Keratinocyte (primary cell): ENCODE measurements around the gene SRRM5. TPM values are rescaled to one million over a fixed set of nuclear protein-coding genes. Genes with fewer than 3 reads are reported as not detected.

Source experiments
- DNase-seq: peaks from one replicate; pipeline ENCODE4 v3.0.0-alpha.2; 2011; ENCODE audit warnings: low read depth, missing footprints, low spot score
- FAIRE-seq: peaks from 2 replicates; lab custom pipeline; 2011; peaks lifted over from hg19 to GRCh38; lab: Jason Lieb, UNC
- H2AFZ ChIP-seq: 2 replicates; pipeline ENCODE4 v1.6.0; 2012; ENCODE audit warnings: low read length, control low read depth, inconsistent platforms; ENCODE audit not compliant: control insufficient read depth
- H3K27ac ChIP-seq: 2 replicates; pipeline ENCODE4 v1.5.1; 2011; ENCODE audit warnings: low read length; ENCODE audit not compliant: control insufficient read depth, insufficient read depth
- H3K27me3 ChIP-seq: 3 replicates; pipeline ENCODE4 v1.6.0; 2011; ENCODE audit warnings: low read length; ENCODE audit not compliant: control insufficient read depth, insufficient read depth; ENCODE audit errors: extremely low read depth
- H3K36me3 ChIP-seq, 2 experiments: 2 replicates in 1 of 2; 3 replicates in 1 of 2; pipeline ENCODE4 v1.5.1; 2011; ENCODE audit warnings: low read length in 2 of 2, mild to moderate bottlenecking in 1 of 2; ENCODE audit not compliant: control insufficient read depth in 2 of 2, insufficient read depth in 2 of 2; ENCODE audit errors: extremely low read depth in 1 of 2
- H3K4me1 ChIP-seq: 3 replicates; pipeline ENCODE4 v1.5.1; 2011; ENCODE audit warnings: low read length; ENCODE audit not compliant: control insufficient read depth, insufficient read depth; ENCODE audit errors: extremely low read depth
- H3K4me2 ChIP-seq: 3 replicates; pipeline ENCODE4 v1.6.0; 2011; ENCODE audit warnings: low read depth, low read length; ENCODE audit not compliant: control insufficient read depth, insufficient read depth; ENCODE audit errors: extremely low read depth
- H3K4me3 ChIP-seq, 3 experiments: fragments of 200-600 bp in 1 of 3; sonication (generic) in 1 of 3; 2 replicates in 2 of 3; 3 replicates in 1 of 3; pipeline ENCODE4 v1.5.1; 2011 to 2016; ENCODE audit warnings: low read length in 3 of 3, mild to moderate bottlenecking in 3 of 3, control low read depth in 2 of 3, inconsistent platforms in 1 of 3, low read depth in 1 of 3, mixed read lengths in 1 of 3, mixed run types in 1 of 3, moderate library complexity in 1 of 3; ENCODE audit not compliant: control insufficient read depth in 2 of 3, insufficient read depth in 2 of 3; ENCODE audit errors: extremely low read depth in 1 of 3
- H3K79me2 ChIP-seq: 2 replicates; pipeline ENCODE4 v1.6.0; 2012; ENCODE audit warnings: low read length; ENCODE audit not compliant: control insufficient read depth, insufficient read depth
- H3K9ac ChIP-seq: 3 replicates; pipeline ENCODE4 v1.6.0; 2011; ENCODE audit warnings: low read length; ENCODE audit not compliant: control insufficient read depth, insufficient read depth; ENCODE audit errors: extremely low read depth
- H3K9me1 ChIP-seq: 3 replicates; pipeline ENCODE4 v1.6.0; 2011; ENCODE audit warnings: low read length; ENCODE audit not compliant: control insufficient read depth, insufficient read depth; ENCODE audit errors: extremely low read depth
- H3K9me3 ChIP-seq: 2 replicates; pipeline ENCODE4 v1.5.1; 2012; ENCODE audit warnings: low read depth, low read length; ENCODE audit not compliant: control insufficient read depth
- H4K20me1 ChIP-seq: 3 replicates; pipeline ENCODE4 v1.6.0; 2011; ENCODE audit warnings: low read length; ENCODE audit not compliant: control insufficient read depth, insufficient read depth; ENCODE audit errors: extremely low read depth
- EZH2 ChIP-seq: IDR thresholded peaks from one replicate; pipeline ENCODE4 v1.6.1; 2012; ENCODE audit warnings: inconsistent platforms, mild to moderate bottlenecking, low read length, moderate library complexity
- dilution Hi-C: fragments of 300-500 bp; cut with MboI; formaldehyde crosslinking; loops from one replicate; pipeline ENCODE4 v1.7.0; 2020; ENCODE audit warnings: low sequenced_read_pairs; ENCODE audit not compliant: extremely low pct_ligation_motif_present
- polyA plus RNA-seq, 5 experiments: library from polyadenylated mRNA; depleted of rRNA in 3 of 5; stranded (reverse) in 3 of 5; stranded (forward) in 1 of 5; unstranded in 1 of 5; fragments of >200 nt; gene quantifications; 1 replicate in 1 of 5; 2 replicates in 3 of 5; 3 replicates in 1 of 5; pipeline versions ENCODE4 v1.2.1 to v1.2.3, GENCODE V29; 2011 to 2012; ENCODE audit warnings: missing spikeins in 2 of 5, low read depth in 1 of 5, low replicate concordance in 1 of 5
- TF ChIP-seq, protein P1 (sequence below), 3 experiments: IDR thresholded peaks in 1 of 3; conservative IDR thresholded peaks in 1 of 3; optimal IDR thresholded peaks in 1 of 3; 2 replicates in 2 of 3; 3 replicates in 1 of 3; pipeline versions ENCODE3 to v1.5.1; 2011; ENCODE audit warnings: low read length in 3 of 3, mild to moderate bottlenecking in 3 of 3, moderate library complexity in 2 of 3, control low read depth in 1 of 3, inconsistent platforms in 1 of 3; ENCODE audit not compliant: insufficient read depth in 2 of 3; ENCODE audit errors: extremely low read depth in 1 of 3

Gene SRRM5
- polyA plus RNA-seq, 1 donor (not counting 4 experiments of a cell fraction or from before 2014, with no cell fraction given), result 0.03 TPM

DNA sequence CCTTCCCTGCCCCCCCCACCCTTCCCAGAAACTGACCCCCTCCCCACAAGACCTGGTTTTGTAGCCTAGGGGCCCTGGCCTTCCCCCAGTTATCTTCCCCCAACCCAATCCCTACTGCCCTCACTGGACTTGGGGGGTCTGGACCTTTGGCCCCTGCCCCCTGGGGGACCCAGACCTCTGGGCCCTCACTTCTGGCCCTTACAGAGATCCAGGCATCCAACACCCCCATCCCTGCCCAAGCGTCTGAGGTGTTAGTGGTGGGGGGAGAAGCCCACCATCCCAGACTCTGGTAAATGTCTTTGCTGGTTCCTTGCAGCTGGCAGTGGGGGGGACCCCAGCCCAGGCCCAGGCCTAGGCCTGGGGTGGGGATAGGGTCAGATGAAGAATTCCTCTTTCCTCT, 11.1 kb downstream of the SRRM5 start:
- H3K9ac ChIP-seq, result no peak overlapping the region
- TF ChIP-seq, protein P1, sequence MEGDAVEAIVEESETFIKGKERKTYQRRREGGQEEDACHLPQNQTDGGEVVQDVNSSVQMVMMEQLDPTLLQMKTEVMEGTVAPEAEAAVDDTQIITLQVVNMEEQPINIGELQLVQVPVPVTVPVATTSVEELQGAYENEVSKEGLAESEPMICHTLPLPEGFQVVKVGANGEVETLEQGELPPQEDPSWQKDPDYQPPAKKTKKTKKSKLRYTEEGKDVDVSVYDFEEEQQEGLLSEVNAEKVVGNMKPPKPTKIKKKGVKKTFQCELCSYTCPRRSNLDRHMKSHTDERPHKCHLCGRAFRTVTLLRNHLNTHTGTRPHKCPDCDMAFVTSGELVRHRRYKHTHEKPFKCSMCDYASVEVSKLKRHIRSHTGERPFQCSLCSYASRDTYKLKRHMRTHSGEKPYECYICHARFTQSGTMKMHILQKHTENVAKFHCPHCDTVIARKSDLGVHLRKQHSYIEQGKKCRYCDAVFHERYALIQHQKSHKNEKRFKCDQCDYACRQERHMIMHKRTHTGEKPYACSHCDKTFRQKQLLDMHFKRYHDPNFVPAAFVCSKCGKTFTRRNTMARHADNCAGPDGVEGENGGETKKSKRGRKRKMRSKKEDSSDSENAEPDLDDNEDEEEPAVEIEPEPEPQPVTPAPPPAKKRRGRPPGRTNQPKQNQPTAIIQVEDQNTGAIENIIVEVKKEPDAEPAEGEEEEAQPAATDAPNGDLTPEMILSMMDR (optimal IDR thresholded peaks at IDR 0.05 in 1 of 3, IDR thresholded peaks at IDR 0.05 in 1 of 3, conservative IDR thresholded peaks at IDR 0.05 in 1 of 3; ENCODE audit: extremely low read depth in 1 of 3, insufficient read depth in 2 of 3, low read length in 3 of 3), result no peak
- TF ChIP-seq EZH2, result no peak
- H2AFZ ChIP-seq, result no peak overlapping the region
- no peak overlapping the region for H3K4me3 ChIP-seq
- dilution Hi-C loops, result no loop called here
- DNase-seq (no peak), FAIRE-seq (no peak)
- H3K4me2 ChIP-seq, result no peak overlapping the region
- no peaks in the 10 kb centered on the region for H3K9me3 ChIP-seq
- H4K20me1 ChIP-seq, result no peaks in the 10 kb centered on the region
- H3K9me1 ChIP-seq, result no peaks in the 10 kb centered on the region
- no peaks in the 10 kb centered on the region for H3K36me3 ChIP-seq
- peaks cover 22% of the 10 kb centered on the region for H3K4me1 ChIP-seq
- H3K79me2 ChIP-seq, result peaks cover 5% of the 10 kb centered on the region
- H3K27ac ChIP-seq, result no peak overlapping the region
- H3K27me3 ChIP-seq, result no peaks in the 10 kb centered on the region

DNA sequence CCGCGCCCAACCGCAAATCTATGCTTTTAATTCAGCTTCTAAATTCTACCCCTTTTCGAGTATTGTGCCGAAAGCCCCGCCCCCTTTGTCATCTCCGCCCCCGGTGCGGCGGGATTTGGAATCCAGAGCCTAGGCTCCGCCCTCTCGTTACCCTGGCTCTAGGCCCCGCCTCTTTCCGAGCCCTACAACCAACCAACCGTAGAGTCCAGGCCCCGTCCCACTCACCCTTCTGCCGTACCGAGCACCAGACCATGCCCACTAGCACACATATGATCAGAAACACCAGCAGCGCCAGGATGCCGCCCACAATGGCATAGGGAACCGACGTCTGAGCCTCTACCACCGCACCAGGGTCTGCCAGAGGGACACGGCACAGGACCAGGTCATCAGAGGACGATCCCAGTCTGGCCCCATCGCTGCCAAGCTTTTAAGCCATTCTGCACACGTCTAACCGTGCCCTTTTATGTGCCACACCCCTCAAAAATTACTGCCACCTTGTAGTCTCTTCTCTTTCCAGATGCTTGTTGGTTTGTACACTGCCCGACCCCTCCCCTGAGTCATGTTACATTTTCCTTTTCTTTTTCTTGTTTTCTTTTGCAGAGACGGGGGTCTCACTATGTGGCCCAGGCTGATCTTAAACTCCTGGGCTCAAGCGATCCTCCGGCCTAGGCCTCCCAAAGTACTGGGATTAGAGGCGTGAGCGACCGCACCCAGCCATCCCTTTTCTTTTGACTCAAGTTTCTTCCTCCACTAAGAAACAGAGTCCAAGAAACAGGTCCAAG, 12.2 kb downstream of the SRRM5 start:
- Histone ChIP-seq H3K27me3 (no peaks in the 10 kb centered on the region), H3K79me2 (no peaks in the 10 kb centered on the region), H4K20me1 (no peaks in the 10 kb centered on the region), H3K9me3 (no peaks in the 10 kb centered on the region), H3K4me1 (peaks cover 16% of the 10 kb centered on the region), H3K4me2 (peak overlapping the region; percentile 62), H2AFZ (no peak overlapping the region), H3K4me3 (no peak overlapping the region), H3K9ac (no peak overlapping the region), H3K27ac (no peak overlapping the region), H3K9me1 (no peaks in the 10 kb centered on the region), H3K36me3 (no peaks in the 10 kb centered on the region)
- TF ChIP-seq, protein P1 (optimal IDR thresholded peaks at IDR 0.05 in 1 of 3, IDR thresholded peaks at IDR 0.05 in 1 of 3, conservative IDR thresholded peaks at IDR 0.05 in 1 of 3; ENCODE audit: extremely low read depth in 1 of 3, insufficient read depth in 2 of 3, low read length in 3 of 3), result no peak
- no peak for TF ChIP-seq EZH2
- dilution Hi-C loops, result no loop called here
- no peak for FAIRE-seq
- no peak for DNase-seq
